GM21723 (cell line): Measurements from ENCODE around the gene NPHP4.
"Not testable (repeated sequence)": the region's sequence is repeated elsewhere in the genome, so short reads cannot be mapped to it uniquely, and the experiment has no call there.

Source experiments
- ATAC-seq: cut with Tn5 transposase; IDR thresholded peaks from one replicate; pipeline ENCODE4 v1.9.1; 2021; ENCODE audit warnings: mild to moderate bottlenecking, moderate library complexity; ENCODE audit not compliant: unreplicated experiment

Gene NPHP4

DNA sequence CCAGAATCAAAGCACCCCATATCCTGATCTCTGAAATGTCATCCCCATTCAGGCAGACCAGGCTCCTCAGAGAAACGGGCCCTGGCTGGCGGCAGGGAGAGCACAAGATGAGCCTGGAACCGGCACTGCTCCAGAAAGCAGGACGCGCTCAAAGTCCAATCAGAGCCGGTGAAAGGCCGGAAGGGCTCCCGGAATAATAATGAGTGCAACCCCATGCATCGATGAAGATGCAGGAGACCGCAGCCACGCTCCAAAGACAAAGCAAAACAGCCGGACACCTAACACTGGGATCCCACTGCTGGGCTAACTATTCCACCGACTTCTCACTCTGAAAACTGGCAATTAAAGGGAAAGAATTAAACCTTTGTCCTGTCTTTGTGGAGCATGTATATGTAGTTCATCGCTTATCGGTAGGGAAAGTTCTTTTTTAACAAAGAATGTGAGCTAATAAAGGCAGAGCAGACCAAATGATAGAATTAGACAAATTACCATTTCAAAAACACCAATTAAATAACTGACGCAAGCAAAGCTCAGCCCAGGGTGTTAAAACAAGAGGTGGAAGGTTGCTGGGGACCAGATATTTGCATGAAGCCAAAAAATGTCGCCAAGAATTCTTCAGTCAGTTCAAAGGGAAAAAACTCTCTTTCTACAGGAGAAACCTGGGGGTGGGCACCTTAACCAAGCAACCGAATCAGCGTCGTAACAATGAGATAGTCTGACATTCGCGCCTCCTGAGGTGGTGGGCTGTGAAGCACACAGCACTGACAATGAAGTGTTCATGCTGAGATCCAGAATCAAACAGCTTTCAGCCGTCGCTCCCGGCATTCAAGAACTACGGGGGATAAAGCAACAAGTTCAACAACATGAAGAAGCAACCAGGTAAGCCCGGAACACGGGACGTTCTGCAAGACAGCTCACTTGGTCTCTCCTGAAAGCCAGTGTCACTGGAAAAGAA lies 95.2 kb downstream of the NPHP4 start:
- no peak for ATAC-seq

GRCh38 chr1:5895446-5896406 lies 96.5 kb downstream of the NPHP4 start:
- ATAC-seq, result no peak

DNA sequence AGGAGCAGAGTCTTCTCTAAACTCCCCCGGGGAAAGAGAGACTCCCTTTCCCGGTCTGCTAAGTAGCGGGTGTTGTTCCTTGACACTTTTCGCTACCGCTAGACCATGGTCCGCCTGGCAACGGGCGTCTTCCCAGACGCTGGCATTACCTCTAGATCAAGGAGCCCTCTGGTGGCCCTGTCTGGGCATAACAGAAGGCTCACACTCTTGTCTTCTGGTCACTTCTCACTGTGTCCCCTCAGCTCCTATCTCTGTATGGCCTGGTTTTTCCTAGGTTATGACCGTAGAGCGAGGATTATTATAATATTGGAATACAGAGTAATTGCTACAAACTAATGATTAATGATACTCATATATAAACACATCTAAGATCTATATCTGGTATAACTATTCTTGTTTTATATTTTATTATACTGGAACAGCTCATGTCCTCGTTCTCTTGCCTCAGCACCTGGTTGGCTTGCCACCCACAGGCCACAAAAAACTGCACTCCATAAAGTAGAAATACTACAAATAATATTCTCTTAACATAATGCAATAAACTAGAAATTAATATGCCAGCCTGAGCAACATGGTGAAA lies 98.4 kb downstream of the NPHP4 start:
- ATAC-seq, result not testable (repeated sequence)

GRCh38 chr1:5892329-5892728 lies 99.9 kb downstream of the NPHP4 start:
- no peak for ATAC-seq

GRCh38 chr1:5891736-5892135 lies 100.5 kb downstream of the NPHP4 start:
- ATAC-seq, result no peak

GRCh38 chr1:5891137-5891536 lies 101.1 kb downstream of the NPHP4 start:
- no peak for ATAC-seq

- ATAC-seq, result no peak
Measured at GRCh38 chr1:5890346-5891106, 101.7 kb downstream of the NPHP4 start.

GRCh38 chr1:5889901-5890300 lies 102.3 kb downstream of the NPHP4 start:
- ATAC-seq, result no peak

DNA sequence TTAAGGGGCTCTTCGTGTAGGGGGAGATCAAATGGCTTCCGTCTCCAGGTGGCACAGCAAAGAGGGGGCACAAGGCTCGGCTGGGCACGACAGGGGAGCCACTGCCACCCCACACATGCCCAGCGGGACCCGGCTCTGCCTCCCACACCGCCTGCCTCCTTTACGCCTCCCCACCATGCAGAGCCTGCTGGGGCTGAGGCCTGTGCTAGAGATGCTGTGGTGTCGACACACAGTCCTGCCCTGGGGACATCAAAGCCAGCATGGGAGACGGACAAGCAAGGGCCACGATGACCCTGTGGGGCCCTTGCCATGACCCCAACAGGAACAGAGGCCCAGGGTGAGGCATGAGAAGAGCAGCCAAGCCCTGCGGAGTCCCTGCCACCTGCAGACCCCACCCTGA lies 102.8 kb downstream of the NPHP4 start:
- ATAC-seq, result no peak

GRCh38 chr1:5888606-5889211 lies 103.5 kb downstream of the NPHP4 start:
- no peak for ATAC-seq

DNA sequence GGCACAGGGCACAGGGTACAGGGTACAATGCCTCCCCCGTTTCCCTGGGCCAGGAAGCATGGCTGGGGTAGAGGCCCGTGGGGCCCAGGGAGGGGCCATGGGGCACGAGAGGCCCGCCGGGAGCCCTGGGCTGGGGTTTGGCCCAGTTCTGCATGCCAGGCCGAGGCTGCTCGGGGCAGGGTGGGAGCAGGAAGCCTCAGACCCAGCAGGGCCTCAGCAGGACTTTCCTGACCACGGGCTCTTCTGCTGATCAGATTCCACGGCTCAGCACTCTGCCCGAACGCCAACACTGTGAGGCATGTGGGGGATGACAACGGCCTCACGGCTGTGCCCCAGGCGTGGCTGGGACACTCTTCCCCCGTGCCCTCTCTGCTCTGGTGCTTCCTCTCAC lies 104.3 kb downstream of the NPHP4 start:
- no peak for ATAC-seq

DNA sequence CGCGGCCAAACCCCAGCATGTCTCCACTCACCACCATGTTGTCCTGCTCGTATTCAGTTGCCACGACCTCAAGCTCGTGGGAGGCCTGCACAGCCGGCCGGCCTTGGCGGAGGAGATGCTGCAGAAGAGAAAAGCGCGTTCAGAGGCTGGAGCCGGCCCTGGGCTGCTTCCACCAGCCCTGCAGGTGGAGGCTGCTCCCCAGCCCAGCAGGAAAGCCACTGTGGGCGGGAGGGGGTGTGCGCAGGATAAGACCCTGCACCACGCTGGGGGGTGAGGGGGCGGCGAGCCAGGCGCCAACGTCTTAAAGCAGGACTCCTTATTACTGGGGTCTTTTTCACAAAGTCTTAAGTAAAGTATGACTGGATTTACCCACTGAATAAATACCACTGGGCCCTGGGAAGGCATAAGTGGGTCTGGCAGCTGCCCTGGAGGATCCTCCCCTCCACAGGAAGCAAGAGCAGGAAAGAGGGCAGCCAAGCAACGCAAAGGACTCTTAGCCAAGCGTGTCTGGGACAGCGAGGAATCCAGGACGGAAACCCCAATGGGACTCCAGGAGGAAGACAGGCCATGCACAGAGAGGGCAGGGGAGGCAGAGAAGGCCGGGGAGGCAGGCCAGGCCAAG lies 104.8 kb downstream of the NPHP4 start:
- ATAC-seq, result no peak

GRCh38 chr1:5886541-5887348 lies 105.5 kb downstream of the NPHP4 start:
- ATAC-seq, result no peak

GRCh38 chr1:5886140-5886483 lies 106.1 kb downstream of the NPHP4 start:
- no peak for ATAC-seq

DNA sequence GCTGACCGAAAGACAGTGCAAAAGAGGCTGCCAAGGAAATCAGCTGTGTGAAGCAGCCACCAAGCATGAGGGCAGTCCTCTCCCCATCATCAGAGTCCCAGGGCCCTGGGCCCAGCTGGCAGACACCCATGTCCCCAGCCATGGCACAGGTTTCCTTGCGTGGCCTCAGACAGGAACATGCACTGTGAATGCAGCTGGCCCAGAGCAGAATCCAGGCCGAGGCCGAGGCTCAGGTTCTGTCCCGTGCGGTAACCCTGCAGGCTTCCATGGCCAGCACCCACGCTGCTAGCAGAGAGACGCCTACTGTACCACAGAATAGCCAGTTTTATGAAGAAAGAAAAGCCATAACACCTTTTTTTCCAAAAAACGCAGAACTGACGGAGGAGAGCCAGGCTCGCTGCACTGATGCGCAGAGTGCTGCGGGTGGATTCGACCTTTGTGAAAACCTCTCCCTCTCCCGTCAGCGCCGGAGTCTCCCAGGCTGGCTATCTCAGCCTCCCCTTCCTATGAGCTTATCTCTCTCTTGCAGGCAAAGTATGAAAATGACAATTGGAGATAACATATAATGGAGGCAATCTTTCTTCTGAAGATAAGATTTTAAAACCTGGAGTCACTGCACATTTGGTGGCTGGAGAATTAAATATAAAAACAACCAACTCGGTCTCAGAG lies 106.6 kb downstream of the NPHP4 start:
- ATAC-seq, result no peak

DNA sequence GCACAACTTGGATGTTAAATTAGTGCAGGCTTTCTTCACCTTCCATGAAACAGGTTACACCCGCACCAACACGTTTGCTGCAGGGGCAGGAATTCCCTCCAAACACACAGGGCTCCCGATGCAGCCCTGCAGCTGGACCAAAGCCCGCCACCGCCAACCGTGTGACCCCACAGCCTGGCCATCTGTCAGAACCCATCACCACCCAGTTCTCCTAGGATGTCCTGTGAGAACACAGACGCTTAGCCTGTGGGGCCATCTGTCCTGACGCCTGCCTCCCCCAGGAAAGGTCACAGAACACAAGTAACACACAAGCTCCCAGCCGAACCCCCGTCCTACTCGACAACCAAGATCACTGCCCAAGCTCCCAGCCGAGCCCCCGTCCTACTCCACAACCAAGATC lies 108.1 kb downstream of the NPHP4 start:
- no peak for ATAC-seq

- ATAC-seq, result no peak
Measured at GRCh38 chr1:5883129-5884048, 108.8 kb downstream of the NPHP4 start.
